Sigmoid colon (tissue), 3 donors: ENCODE data around the gene HDAC4.

Experiments
- CTCF ChIP-seq, 4 experiments: fragments of 450-650 bp in 3 of 4; fragments of 200-600 bp in 1 of 4; IDR thresholded peaks; one replicate each; pipeline ENCODE4 v1.5.1; 2016 to 2019; ENCODE audit warnings: antibody characterized with exemption in 4 of 4, mild to moderate bottlenecking in 3 of 4, moderate library complexity in 2 of 4
- POLR2A ChIP-seq, 2 donors: fragments of 450-650 bp; IDR thresholded peaks; one replicate each; pipeline ENCODE4 v1.6.1; 2016; ENCODE audit warnings: antibody characterized with exemption in 2 of 2, mild to moderate bottlenecking in 2 of 2, moderate library complexity in 2 of 2

GRCh38 chr2:239167011-239167673, 233.7 kb downstream of the HDAC4 start:
- no peak for TF ChIP-seq POLR2A (IDR thresholded peaks at IDR 0.05)
- no peak for TF ChIP-seq CTCF (IDR thresholded peaks at IDR 0.05)
